Measurements from ENCODE around the gene UCN3. TPM values are rescaled to one million over a fixed set of nuclear protein-coding genes. Genes with fewer than 3 reads are reported as not detected.

The UCN3 gene
- total RNA-seq, 4 donors from 2014 or later, result not detected

DNA sequence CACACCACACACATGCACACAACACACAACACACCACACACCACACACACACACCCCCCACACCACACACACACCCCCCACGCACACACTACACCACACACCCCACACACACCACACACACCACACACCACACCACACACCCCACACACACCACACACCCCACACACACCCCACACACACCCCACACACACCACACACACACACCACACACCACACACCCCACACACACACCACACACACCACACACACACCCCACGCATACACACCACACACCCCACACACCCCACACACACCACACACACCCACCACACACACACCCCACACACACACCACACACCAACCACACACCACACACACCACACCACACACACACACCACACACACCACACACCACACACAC, 16.4 kb downstream of the UCN3 start:
- intact Hi-C loops (cut with DNase I; ENCODE audit: low total_unique reads), result loop anchor here (10.0 kb wide), 1 partner anchor 536 kb away; no protein-coding TSS in a partner anchor
- H3K4me3 ChIP-seq (ENCODE audit: low read depth, poor library complexity, severe bottlenecking), result no peak overlapping the region
- no peak for TF ChIP-seq POLR2A (IDR thresholded peaks at IDR 0.05)
- TF ChIP-seq, protein P1, sequence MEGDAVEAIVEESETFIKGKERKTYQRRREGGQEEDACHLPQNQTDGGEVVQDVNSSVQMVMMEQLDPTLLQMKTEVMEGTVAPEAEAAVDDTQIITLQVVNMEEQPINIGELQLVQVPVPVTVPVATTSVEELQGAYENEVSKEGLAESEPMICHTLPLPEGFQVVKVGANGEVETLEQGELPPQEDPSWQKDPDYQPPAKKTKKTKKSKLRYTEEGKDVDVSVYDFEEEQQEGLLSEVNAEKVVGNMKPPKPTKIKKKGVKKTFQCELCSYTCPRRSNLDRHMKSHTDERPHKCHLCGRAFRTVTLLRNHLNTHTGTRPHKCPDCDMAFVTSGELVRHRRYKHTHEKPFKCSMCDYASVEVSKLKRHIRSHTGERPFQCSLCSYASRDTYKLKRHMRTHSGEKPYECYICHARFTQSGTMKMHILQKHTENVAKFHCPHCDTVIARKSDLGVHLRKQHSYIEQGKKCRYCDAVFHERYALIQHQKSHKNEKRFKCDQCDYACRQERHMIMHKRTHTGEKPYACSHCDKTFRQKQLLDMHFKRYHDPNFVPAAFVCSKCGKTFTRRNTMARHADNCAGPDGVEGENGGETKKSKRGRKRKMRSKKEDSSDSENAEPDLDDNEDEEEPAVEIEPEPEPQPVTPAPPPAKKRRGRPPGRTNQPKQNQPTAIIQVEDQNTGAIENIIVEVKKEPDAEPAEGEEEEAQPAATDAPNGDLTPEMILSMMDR (IDR thresholded peaks at IDR 0.05), result no peak
- DNase-seq (ENCODE audit: low spot score in 2 of 2), result no peak
- 86 to 87% methylated on average over 2 of the region's 2 CpGs for WGBS, 2 donors

- no peak for DNase-seq (ENCODE audit: low spot score in 2 of 2)
- H3K4me3 ChIP-seq (ENCODE audit: low read depth, poor library complexity, severe bottlenecking), result no peak overlapping the region
- intact Hi-C loops (cut with DNase I; ENCODE audit: low total_unique reads), result loop anchor here (10.0 kb wide), 1 partner anchor 540 kb away; no protein-coding TSS in a partner anchor
- TF ChIP-seq, protein P1 (IDR thresholded peaks at IDR 0.05), result no peak
- TF ChIP-seq POLR2A (IDR thresholded peaks at IDR 0.05), result no peak
- WGBS, 2 donors, result 72 to 91% methylated on average over 2 of the region's 2 CpGs
Observed at GRCh38 chr10:5385224-5385623, 20.5 kb downstream of the UCN3 start.

GRCh38 chr10:5387169-5387568, 22.4 kb downstream of the UCN3 start:
- intact Hi-C loops (cut with DNase I; ENCODE audit: low total_unique reads), result loop anchor here (10.0 kb wide), 1 partner anchor 542 kb away; no protein-coding TSS in a partner anchor
- 88 to 91% methylated on average over 5 of the region's 5 CpGs for WGBS, 2 donors
- TF ChIP-seq, protein P1 (IDR thresholded peaks at IDR 0.05), result no peak
- TF ChIP-seq POLR2A (IDR thresholded peaks at IDR 0.05), result no peak
- no peak overlapping the region for H3K4me3 ChIP-seq (ENCODE audit: low read depth, poor library complexity, severe bottlenecking)
- no peak for DNase-seq (ENCODE audit: low spot score in 2 of 2)

DNA sequence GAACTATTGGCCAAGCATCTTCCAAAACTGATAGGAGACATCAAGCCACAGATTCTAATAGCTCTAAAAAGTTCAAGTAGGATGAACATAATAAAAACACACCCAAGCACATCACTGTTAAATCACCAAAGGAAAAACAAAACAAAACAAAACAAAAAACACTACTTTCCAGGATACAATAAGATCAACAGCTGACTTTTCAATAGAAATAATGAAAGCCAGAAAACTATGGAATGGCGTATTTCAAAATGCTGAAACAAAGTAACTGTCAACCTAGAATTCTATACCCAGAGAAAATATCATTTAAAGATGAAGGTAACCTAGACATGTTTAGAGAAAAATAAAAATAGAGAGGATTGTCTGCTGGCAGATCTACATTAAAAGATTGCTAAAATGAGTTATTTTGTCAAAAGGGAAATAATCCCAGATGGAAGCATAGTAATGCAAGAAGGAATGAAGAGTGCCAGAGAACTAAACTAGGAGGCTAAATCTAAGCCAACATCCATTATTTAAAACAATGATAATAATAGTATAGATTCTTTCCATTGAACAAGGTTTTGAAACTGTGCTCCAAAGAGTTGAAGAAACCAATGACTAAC, 25.9 kb downstream of the UCN3 start:
- WGBS, 2 donors, result 92 to 94% methylated on average over 1 of the region's 1 CpG
- no peak overlapping the region for H3K4me3 ChIP-seq (ENCODE audit: low read depth, poor library complexity, severe bottlenecking)
- intact Hi-C loops (cut with DNase I; ENCODE audit: low total_unique reads), result no loop called here
- no peak for DNase-seq (ENCODE audit: low spot score in 2 of 2)
- TF ChIP-seq, protein P1 (IDR thresholded peaks at IDR 0.05), result no peak
- no peak for TF ChIP-seq POLR2A (IDR thresholded peaks at IDR 0.05)

DNA sequence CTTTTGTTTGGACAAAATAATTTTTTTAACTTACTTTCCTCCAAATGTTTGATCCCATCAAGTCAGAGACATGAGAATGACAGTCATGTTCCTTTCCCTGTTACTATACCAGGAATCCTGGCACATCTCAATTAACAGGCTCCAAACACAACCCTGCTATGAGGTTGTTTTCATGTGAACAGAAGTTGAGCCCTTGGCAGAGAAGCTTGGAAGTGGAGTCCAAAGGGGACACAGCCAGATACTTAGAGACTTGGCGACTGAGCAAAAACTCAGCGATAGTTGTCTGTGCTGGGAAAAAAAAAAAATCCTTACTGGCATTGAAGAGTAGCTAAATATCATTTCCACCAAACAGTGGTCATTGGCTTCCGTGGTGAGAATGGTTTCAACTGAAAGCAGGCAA, 27.0 kb downstream of the UCN3 start:
- intact Hi-C loops (cut with DNase I; ENCODE audit: low total_unique reads), result no loop called here
- no peak overlapping the region for H3K4me3 ChIP-seq (ENCODE audit: low read depth, poor library complexity, severe bottlenecking)
- no peak for DNase-seq (ENCODE audit: low spot score in 2 of 2)
- TF ChIP-seq POLR2A (IDR thresholded peaks at IDR 0.05), result no peak
- TF ChIP-seq, protein P1 (IDR thresholded peaks at IDR 0.05), result no peak
- 86 to 88% methylated on average over 3 of the region's 3 CpGs for WGBS, 2 donors

DNA sequence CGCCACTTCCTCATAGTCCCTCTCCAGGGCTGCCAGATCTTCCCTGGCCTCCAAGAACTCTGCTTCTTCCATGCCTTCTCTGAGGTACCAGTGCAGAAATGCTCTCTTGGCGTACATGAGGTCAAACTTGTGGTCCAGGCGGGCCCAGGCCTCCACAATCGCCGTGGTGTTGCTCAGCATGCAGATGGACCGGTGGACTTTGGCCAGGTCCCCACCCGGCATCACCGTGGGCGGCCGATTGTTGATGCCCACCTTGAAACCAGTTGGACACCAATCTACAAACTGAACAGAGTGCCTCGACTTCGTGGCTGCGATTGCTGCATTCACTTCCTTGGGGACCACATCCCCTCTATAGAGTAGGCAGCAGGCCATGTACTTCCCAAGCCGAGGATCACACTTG, 28.8 kb downstream of the UCN3 start:
- H3K4me3 ChIP-seq (ENCODE audit: low read depth, poor library complexity, severe bottlenecking), result no peak overlapping the region
- intact Hi-C loops (cut with DNase I; ENCODE audit: low total_unique reads), result no loop called here
- DNase-seq (ENCODE audit: low spot score in 2 of 2), result no peak
- TF ChIP-seq, protein P1 (IDR thresholded peaks at IDR 0.05), result no peak
- no peak for TF ChIP-seq POLR2A (IDR thresholded peaks at IDR 0.05)
- WGBS, 2 donors, result 91 to 97% methylated on average over 12 to 14 of the region's 14 CpGs

Measured in lower leg skin (tissue), 4 donors.